ENCODE measurements around the gene RNF123.

RNF123 gene

DNA sequence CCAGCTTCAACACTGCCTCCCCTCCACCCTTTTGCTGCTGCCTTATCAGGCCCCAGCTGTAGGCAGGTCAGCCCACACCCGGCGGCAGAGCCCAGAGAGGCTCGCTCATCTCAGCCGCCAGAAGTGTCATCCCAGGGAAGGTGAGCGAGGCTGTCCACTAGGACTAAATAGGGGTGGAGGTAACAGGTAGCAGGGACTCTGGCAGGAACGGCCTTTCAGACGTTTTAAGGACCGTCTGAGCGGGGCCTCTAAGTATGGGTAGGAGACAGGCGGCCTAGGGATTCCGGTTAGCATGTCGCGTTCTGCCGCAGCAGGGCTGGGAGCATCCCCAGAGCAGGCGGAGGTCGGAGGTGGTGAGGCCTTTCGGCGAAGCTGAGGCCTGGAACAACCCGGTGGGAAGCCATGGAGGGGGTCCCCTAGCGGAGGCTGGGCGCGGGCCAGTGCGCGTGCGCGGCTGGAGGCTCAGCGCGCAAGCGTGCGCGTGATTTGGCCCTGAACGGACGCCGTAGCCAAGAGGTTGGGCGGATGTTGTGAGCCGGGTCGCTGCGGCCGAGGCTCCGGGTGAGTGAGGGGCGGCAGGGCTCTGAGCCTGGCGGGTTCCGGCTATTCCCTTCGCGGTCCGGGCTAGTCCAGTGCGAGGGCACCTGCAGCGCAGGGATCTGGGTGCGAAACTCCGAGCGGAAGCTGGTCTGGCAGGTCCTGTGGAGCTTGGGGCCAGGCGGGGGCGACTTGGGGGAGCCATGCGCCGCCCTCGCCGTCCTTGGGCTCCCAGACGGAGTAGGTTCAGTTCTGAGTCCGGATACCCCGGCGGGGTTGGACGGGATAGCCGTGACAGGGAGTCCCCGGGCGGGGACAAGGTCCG lies at the start of gene RNF123, which contains the start of gene MST1:
Gene RNF123 (plus strand): TSS at position 512 of the 862 bp plus-strand sequence. CDS start 1,609 bp downstream, outside the sequence.
Gene MST1 (minus strand): TSS at position 429 of the 862 bp plus-strand sequence. CDS start 783 bp downstream, outside the sequence.
- peak within 1 kb of the TSS; percentile 78 for H3K4me3 ChIP-seq (ENCODE audit: low read depth, low read length)
- peak; percentile 93 for DNase-seq (ENCODE audit: low read depth)
- TF ChIP-seq POLR2A (IDR thresholded peaks at IDR 0.05; ENCODE audit: extremely low read depth, insufficient read length) (peak; percentile 45), MYC (IDR thresholded peaks at IDR 0.05; ENCODE audit: low read depth, low read length) (peak; percentile 67)
- TF ChIP-seq, protein P1, sequence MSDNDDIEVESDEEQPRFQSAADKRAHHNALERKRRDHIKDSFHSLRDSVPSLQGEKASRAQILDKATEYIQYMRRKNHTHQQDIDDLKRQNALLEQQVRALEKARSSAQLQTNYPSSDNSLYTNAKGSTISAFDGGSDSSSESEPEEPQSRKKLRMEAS (IDR thresholded peaks at IDR 0.05; ENCODE audit: low read depth, low read length), result peak; percentile 47; the same call in 1 of the 2 replicates
- TF ChIP-seq, protein P2, sequence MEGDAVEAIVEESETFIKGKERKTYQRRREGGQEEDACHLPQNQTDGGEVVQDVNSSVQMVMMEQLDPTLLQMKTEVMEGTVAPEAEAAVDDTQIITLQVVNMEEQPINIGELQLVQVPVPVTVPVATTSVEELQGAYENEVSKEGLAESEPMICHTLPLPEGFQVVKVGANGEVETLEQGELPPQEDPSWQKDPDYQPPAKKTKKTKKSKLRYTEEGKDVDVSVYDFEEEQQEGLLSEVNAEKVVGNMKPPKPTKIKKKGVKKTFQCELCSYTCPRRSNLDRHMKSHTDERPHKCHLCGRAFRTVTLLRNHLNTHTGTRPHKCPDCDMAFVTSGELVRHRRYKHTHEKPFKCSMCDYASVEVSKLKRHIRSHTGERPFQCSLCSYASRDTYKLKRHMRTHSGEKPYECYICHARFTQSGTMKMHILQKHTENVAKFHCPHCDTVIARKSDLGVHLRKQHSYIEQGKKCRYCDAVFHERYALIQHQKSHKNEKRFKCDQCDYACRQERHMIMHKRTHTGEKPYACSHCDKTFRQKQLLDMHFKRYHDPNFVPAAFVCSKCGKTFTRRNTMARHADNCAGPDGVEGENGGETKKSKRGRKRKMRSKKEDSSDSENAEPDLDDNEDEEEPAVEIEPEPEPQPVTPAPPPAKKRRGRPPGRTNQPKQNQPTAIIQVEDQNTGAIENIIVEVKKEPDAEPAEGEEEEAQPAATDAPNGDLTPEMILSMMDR (IDR thresholded peaks at IDR 0.05; ENCODE audit: low read depth, low read length), result peak; percentile 26

DNA sequence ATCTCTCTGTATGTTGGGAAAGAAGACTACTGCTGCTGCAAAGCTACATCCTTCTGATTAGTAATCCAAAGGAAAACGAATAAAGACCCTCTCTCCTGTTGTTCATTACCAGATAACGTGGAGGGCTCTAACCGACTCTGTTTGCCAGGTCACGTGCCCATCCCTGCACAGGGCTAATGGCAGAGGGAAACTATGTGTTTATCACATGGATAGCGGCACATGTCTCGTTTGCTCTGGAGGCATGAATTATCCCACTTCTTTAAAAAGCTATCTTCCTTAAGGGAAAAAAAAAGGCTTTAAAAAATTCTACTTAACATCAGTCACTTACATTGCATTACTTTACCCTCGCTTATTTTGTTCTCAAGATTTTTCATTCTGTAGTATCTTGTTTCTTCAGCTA lies 48.1 kb upstream of the RNF123 start:
- TF ChIP-seq MYC (IDR thresholded peaks at IDR 0.05; ENCODE audit: low read depth, low read length), result no peak
- TF ChIP-seq, protein P2 (IDR thresholded peaks at IDR 0.05; ENCODE audit: low read depth, low read length), result no peak
- TF ChIP-seq, protein P1 (IDR thresholded peaks at IDR 0.05; ENCODE audit: low read depth, low read length), result no peak
- TF ChIP-seq POLR2A (IDR thresholded peaks at IDR 0.05; ENCODE audit: extremely low read depth, insufficient read length), result no peak
- H3K4me3 ChIP-seq (ENCODE audit: low read depth, low read length), result no peak overlapping the region
- DNase-seq (ENCODE audit: low read depth), result no peak

DNA sequence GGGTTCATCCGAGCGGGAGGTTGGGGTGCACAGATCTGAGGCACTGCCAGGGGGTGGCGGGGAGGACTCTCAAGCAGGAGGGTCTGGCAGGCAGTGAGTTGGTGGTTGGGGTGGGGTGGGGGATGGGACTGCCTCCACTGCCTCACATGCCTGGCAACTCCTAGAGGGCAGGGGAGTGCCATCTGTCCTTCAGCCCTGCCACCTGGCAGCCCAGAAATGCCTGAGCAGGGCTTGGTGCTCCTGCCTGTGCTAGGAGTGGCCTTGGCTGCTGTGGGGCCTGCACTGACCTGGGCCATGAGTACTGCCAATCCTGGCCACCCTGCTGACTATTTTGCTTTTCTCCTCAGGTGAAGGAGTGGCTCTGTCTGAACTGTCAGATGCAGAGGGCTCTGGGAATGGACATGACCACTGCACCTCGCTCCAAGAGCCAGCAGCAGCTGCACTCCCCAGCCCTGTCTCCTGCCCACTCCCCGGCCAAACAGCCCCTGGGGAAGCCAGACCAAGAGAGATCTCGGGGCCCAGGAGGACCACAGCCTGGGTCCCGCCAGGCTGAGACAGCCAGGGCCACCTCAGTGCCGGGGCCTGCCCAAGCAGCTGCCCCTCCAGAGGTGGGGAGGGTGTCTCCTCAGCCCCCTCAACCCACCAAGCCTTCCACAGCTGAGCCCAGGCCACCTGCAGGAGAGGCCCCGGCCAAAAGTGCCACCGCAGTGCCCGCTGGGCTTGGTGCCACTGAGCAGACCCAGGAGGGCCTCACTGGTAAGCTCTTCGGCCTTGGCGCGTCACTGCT lies 47.2 kb upstream of the RNF123 start:
- no peak overlapping the region for H3K4me3 ChIP-seq (ENCODE audit: low read depth, low read length)
- no peak for DNase-seq (ENCODE audit: low read depth)
- TF ChIP-seq, protein P2 (IDR thresholded peaks at IDR 0.05; ENCODE audit: low read depth, low read length), result no peak
- TF ChIP-seq POLR2A (IDR thresholded peaks at IDR 0.05; ENCODE audit: extremely low read depth, insufficient read length) (no peak), MYC (IDR thresholded peaks at IDR 0.05; ENCODE audit: low read depth, low read length) (no peak)
- TF ChIP-seq, protein P1 (IDR thresholded peaks at IDR 0.05; ENCODE audit: low read depth, low read length), result no peak

DNA sequence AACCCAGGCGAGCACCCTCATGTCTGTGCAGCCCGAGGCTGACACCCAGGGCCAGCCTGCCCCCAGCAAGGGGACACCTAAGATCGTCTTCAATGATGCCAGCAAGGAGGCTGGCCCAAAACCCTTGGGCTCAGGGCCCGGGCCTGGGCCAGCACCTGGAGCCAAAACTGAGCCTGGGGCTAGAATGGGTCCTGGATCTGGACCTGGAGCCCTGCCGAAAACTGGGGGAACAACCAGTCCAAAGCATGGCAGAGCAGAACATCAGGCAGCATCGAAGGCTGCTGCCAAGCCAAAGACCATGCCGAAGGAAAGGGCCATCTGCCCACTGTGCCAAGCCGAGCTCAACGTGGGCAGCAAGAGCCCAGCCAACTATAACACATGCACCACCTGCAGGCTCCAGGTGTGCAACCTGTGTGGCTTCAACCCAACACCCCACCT lies 46.6 kb upstream of the RNF123 start:
- DNase-seq (ENCODE audit: low read depth), result no peak
- no peak overlapping the region for H3K4me3 ChIP-seq (ENCODE audit: low read depth, low read length)
- no peak for TF ChIP-seq MYC (IDR thresholded peaks at IDR 0.05; ENCODE audit: low read depth, low read length)
- TF ChIP-seq, protein P2 (IDR thresholded peaks at IDR 0.05; ENCODE audit: low read depth, low read length), result no peak

DNA sequence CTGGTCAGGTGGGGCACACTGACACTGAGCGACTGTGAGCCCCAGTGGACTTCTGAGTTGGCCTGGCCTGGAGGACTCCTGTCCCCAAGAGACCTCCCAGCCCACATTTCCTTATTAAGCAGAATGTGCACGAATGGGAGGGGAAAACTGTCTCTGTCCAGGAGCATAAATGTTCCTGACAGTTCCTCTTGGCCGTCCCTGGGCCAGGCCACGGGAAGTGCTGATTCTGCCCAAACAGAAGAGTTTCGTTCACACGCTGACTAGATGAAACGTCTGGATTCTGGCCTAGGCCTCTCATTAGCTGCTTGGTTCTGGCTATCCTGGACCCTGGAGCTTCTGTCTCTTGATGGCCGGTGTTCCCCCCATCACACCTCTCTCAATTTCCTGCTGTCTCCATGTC lies 44.7 kb upstream of the RNF123 start:
- DNase-seq (ENCODE audit: low read depth), result no peak
- H3K4me3 ChIP-seq (ENCODE audit: low read depth, low read length), result no peak overlapping the region
- TF ChIP-seq, protein P1 (IDR thresholded peaks at IDR 0.05; ENCODE audit: low read depth, low read length), result no peak
- TF ChIP-seq POLR2A (IDR thresholded peaks at IDR 0.05; ENCODE audit: extremely low read depth, insufficient read length) (no peak), MYC (IDR thresholded peaks at IDR 0.05; ENCODE audit: low read depth, low read length) (no peak)
- TF ChIP-seq, protein P2 (IDR thresholded peaks at IDR 0.05; ENCODE audit: low read depth, low read length), result no peak

Data from NB4 (cell line).